H7 (cell line): ENCODE measurements around the gene TGFB3. TPM values are rescaled to one million over a fixed set of nuclear protein-coding genes. Genes with fewer than 3 reads are reported as not detected.
"Not testable (repeated sequence)": the region's sequence is repeated elsewhere in the genome, so short reads cannot be mapped to it uniquely, and the experiment has no call there.

Experiments used
- DNase-seq: peaks from one replicate; pipeline ENCODE4 v3.0.0; 2012
- H3K27me3 ChIP-seq: 2 replicates; pipeline ENCODE4 v1.6.0; 2011; ENCODE audit warnings: mild to moderate bottlenecking, low read length; ENCODE audit not compliant: control insufficient read depth, insufficient read depth
- H3K36me3 ChIP-seq: replicated peaks from 2 replicates; pipeline ENCODE4 v1.5.1; 2011; ENCODE audit warnings: low read length; ENCODE audit not compliant: control insufficient read depth, insufficient read depth
- H3K4me3 ChIP-seq: 2 replicates; pipeline ENCODE4 v1.5.1; 2011; ENCODE audit warnings: low read depth, mild to moderate bottlenecking, control low read depth, low read length, moderate library complexity; ENCODE audit not compliant: insufficient read depth
- total RNA-seq: library from RNA; depleted of rRNA; stranded (reverse); fragments of >200 nt; shearing (Covaris generic); gene quantifications from 2 replicates; pipeline ENCODE4 v1.2.3, GENCODE V29; 2014

TGFB3 gene
- total RNA-seq, 1 experiment from 2014 or later = 0.97 TPM

DNA sequence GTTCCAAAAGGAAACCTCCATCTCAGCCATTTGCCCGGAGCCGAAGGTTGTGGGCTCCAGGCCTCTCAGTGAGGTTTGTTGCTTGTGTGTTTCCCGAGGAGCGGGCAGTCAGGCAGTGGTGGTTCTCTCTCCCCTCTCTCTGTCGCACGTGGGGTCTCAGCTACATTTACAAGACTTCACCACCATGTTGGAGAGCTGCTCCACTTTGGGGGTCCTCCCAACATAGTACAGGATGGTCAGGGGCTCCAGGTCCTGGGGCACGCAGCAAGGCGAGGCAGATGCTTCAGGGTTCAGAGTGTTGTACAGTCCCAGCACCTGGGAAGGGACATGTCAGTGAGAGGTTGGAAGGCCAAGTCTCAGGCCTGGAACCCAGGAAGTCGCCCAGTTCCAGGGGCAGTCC, 22.8 kb downstream of the TGFB3 start:
- DNase-seq = no peak
- Histone ChIP-seq H3K4me3 (no peak overlapping the region), H3K36me3 (no peaks in the 10 kb centered on the region), H3K27me3 (no peaks in the 10 kb centered on the region)

DNA sequence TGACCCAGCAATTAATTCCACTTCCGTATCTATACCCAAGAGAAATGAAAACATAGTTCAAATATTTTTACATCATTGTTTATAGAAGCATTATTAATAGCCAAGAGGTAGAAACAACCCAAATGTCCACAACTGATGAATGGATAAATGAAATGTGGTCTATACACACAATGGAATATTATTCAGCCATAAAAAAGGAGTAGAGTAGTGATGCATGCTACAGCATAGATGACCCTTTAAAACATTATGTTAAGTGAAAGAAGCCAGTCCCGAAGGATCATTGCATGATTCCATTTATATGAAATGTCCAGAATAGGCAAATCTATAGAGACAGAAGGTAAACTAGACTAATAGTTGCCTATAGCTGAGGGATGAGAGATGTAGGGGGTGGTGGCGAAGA, 29.3 kb downstream of the TGFB3 start:
- Histone ChIP-seq H3K4me3 (no peak overlapping the region), H3K36me3 (no peaks in the 10 kb centered on the region), H3K27me3 (no peaks in the 10 kb centered on the region)
- no peak for DNase-seq

DNA sequence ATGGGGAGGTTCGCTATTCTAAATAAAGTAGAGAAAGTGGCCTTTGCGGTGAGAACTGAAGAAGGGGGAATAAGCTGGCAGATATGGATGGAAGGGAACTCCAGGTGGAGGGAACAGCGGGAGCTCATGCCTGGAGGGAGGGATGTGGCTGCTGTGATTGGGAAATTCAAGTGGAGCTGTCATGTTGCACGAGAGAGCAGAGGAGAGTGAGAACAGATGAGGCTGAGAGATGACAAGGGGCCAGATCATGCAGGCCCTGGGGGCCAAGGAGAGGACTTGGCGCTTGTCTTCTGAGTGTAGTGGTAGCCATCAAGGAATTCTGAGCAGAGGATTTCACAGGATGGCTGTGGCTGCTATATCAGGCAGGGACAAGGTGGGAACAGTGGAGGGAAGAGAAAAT, 35.0 kb downstream of the TGFB3 start:
- H3K4me3 ChIP-seq = no peak overlapping the region
- DNase-seq = no peak
- H3K27me3 ChIP-seq = no peaks in the 10 kb centered on the region
- H3K36me3 ChIP-seq = no peaks in the 10 kb centered on the region

DNA sequence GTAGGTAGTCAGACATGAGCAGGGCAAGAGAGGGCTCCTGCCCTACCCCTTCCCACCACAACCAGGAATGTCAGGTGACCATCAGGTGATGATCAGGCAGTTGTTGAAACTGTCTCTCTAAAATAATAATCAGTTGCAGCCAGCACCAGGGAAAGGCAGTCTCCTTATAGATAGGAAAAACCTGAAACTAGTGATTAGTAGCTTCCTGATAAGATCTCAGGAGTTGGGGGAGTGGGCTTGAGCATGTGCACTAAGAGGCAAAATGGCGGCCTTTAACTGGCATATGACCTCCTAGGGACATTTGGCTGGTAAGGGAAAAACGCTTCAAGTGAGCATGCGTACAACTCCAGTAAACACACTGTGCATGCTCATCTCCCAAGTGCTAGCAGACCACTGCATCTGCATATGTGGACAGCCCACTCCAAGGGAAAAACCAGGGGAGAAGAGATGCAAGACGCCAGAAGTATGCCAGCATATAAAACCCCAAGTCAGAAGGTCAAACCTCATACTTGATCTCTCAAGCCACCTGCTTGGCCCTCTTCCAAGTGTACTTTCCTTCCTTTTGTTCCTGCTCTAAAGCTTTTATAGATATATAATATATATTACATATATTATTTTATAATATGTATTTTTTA, 37.1 kb downstream of the TGFB3 start:
- DNase-seq = no peak
- Histone ChIP-seq H3K27me3 (no peaks in the 10 kb centered on the region), H3K36me3 (no peaks in the 10 kb centered on the region), H3K4me3 (no peak overlapping the region)

DNA sequence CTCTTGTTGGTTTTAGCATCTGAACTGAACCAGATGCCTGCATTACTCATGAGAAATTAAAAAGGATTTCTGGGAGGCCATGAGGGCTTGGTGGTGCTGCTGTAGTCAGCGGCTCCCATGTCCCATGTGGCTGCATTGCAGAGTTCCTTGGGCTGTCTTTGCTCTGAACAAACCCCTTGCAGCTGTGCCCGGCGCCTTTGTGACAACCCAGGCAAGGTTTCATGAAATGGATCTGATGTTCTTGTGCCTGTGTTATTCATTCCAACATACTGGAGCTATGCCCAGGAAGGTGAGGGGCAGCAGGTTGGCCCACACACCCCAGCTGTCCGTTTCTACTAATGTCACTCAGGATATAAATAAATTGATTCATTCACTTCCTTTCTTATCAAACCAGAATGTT, 40.8 kb downstream of the TGFB3 start:
- Histone ChIP-seq H3K4me3 (no peak overlapping the region), H3K27me3 (no peaks in the 10 kb centered on the region), H3K36me3 (no peaks in the 10 kb centered on the region)
- DNase-seq = no peak

DNA sequence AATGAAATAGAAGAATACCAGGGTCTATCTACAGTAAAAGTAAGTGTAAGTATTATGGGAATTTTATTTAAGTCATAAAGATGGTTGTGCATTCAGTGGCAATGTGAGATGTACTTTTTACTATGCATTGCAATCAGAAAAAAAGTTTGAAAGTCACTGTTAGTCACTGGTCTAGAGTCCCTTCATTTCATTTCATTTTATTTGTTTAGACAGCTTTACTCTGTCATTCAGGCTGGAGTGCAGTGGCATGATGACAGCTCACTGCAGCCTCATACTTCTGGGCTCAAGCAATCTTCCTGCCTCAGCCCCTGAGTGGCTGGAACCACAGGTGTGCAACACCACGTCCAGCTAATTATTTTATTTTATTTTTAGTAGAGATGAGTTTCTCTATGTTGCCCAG, 42.6 kb downstream of the TGFB3 start:
- DNase-seq = no peak
- H3K27me3 ChIP-seq = no peaks in the 10 kb centered on the region
- no peaks in the 10 kb centered on the region for H3K36me3 ChIP-seq
- no peak overlapping the region for H3K4me3 ChIP-seq

DNA sequence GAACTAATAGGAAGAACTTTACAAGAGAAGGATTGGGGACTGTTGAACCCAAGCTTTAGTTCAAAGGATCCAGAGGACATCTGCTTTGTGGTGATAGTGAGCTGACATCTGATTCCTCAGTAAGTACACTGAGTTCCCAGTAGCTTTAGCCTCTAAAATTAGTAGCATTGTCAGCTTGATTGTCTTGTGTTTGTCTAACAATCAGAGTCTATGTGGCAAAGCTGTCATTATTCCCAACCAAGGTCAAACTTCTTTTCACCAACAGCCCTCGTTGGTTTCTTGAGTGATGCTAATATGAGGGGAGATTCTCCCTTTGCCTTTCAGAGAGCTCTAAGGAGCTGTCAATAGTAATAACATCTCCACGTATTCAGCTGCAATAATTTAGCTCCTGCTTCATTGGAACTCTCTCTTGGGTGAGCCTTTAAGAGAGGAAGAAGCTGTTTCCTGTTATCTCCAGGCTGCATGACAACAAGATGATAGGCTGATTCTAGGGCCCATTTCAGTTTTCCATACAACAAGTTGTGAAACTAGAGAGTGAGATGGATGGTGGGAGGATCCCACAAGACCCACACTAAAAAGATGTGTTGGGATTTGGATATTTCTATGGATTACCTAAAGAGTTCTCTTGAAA, 46.7 kb downstream of the TGFB3 start:
- Histone ChIP-seq H3K4me3 (no peak overlapping the region), H3K27me3 (no peaks in the 10 kb centered on the region), H3K36me3 (no peaks in the 10 kb centered on the region)
- DNase-seq = no peak

DNA sequence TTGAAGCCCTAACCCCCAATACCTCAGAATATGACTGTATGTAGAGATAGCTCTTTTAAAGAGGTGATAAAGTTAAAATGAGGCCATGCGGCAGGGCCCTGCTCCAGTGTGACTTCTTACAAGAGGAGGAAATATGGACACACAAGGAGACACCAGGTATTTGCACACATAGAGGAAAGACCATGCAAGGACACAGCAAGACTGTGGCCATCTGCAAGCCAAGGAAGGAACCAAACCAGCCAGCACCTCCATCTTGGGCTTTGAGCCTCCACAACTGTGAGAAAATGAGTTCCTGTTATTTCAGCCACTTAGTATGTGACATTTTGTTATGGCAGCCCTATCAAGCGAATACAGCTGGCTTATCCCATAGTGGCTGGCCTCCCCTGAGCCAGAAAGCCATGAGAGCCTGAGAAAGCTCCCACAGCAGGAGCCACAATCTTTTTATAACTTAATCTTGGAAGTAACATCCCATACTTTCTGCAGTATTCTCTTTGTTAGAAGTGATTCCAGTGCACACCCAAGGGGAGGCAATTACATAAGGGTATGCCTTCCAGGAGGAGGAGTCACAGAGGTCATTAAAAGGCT, 48.0 kb downstream of the TGFB3 start:
- no peak for DNase-seq
- Histone ChIP-seq H3K27me3 (no peaks in the 10 kb centered on the region), H3K4me3 (no peak overlapping the region), H3K36me3 (no peaks in the 10 kb centered on the region)

DNA sequence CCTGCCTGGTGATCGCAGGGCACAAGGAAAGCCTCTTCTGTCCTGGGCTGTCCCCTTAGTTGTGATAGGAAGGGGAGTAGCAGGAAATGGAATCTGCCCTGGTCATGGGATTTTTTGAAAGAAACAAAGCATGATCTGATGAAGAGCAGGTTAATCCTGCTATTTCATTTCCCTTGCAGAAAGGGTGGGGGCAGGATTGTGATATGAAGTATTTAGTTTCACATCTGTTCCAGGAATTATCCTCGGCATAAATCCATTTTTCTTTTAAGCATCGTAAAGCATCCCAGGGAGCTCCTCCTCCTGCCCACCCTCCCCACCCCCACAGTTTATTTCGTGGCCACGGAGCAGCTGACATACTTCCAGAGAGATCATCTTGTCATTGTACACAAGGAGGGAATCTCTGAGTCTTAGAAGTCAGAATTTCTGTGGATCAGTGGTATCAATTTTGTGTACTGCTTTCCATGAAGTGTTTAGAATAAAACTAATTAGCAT, 53.1 kb downstream of the TGFB3 start:
- no peaks in the 10 kb centered on the region for H3K27me3 ChIP-seq
- no peaks in the 10 kb centered on the region for H3K36me3 ChIP-seq
- no peak overlapping the region for H3K4me3 ChIP-seq
- DNase-seq = no peak

DNA sequence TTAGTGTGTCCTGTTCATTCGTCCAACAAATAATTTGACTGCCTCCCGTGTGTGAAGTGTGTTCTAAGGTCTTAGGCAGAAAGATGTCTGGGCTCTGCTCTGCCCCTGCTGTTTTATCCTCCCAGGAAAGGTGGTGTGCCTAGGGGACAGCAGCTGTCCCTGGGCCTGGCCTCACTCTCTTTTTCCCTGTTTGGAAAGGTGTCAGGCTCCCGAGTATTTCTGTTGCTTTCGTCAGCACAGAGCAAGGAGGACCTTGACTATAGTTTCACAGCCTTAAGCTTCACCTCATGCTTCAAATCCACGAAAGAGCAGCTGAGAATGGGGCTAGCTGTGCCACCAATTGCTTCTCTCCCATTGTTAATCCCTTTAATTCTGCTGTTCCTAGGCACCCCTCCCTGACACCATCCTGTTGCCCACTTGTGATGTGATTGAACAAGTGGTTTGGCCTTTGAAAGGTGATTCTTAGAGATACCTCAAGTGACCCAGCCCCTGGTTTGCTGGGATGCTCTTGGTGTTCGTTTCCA, 54.2 kb downstream of the TGFB3 start:
- H3K4me3 ChIP-seq = no peak overlapping the region
- peak; percentile 12 for DNase-seq
- H3K36me3 ChIP-seq = no peaks in the 10 kb centered on the region
- H3K27me3 ChIP-seq = no peaks in the 10 kb centered on the region

DNA sequence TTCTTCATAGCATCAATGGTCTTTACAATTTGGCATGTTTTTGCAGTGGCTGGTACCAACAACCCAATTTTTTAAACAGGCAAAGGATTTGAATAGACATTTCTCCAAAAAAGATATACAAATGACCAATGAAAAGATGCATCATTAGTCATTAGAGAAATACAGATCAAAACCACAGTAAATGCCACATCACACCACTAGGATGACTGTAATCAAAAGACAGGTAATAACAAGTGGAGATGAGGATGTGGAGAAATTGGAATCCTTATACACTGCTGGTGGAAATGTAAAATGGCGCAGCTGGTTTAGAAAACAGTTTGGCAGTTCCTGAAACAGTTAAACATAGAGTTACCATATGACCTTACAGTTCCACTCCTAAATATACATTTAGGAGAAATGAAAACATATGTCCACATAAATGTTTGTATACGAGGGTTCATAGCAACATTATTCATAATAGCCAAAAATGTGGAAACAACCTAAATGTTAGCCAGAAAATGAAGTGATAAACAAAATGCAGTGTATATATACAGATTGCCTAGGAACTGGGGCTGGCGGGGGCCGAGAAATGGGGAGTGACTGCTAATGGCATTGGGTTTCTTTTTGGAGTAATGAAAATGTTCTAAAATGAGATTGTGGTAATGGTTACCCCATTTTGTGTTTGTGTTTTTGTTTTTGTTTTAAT, 55.2 kb downstream of the TGFB3 start:
- Histone ChIP-seq H3K4me3 (no peak overlapping the region), H3K27me3 (no peaks in the 10 kb centered on the region), H3K36me3 (no peaks in the 10 kb centered on the region)
- no peak for DNase-seq

DNA sequence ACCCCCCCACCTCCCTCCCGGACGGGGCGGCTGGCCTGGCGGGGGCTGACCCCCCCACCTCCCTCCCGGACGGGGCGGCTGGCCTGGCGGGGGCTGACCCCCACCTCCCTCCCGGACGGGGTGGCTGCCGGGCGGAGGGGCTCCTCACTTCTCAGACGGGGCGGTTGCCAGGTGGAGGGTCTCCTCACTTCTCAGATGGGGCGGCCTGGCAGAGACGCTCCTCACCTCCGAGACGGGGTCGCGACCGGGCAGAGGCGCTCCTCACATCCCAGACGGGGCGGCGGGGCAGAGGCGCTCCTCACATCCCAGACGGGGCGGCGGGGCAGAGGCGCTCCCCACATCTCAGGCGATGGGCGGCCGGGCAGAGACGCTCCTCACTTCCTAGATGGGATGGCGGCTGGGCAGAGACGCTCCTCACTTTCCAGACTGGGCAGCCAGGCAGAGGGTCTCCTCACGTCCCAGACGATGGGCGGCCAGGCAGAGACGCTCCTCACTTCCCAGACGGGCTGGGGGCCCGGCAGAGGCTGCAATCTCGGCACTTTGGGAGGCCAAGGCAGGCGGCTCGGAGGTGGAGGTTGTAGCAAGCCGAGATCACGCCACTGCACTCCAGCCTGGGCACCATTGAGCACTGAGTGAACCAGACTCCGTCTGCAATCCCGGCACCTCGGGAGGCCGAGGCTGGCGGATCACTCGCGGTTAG, 56.5 kb downstream of the TGFB3 start:
- H3K4me3 ChIP-seq, H3K27me3 ChIP-seq, DNase-seq, H3K36me3 ChIP-seq: not testable (repeated sequence)

DNA sequence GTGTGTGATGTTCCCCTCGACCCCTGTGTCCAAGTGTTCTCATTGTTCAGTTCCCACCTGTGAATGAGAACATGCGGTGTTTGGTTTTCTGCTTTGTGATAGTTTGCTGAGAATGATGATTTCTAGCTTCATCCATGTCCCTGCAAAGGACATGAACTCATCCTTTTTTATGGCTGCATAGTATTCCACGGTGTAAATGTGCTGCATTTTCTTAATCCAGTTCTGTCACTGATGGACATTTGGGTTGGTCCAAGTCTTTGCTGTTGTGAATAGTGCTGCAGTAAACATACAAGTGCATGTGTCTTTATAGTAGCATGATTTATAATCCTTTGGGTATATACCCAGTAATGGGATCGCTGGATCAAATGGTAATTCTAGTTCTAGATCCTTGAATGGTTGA, 61.4 kb downstream of the TGFB3 start:
- H3K36me3 ChIP-seq, H3K4me3 ChIP-seq, H3K27me3 ChIP-seq, DNase-seq: not testable (repeated sequence)

DNA sequence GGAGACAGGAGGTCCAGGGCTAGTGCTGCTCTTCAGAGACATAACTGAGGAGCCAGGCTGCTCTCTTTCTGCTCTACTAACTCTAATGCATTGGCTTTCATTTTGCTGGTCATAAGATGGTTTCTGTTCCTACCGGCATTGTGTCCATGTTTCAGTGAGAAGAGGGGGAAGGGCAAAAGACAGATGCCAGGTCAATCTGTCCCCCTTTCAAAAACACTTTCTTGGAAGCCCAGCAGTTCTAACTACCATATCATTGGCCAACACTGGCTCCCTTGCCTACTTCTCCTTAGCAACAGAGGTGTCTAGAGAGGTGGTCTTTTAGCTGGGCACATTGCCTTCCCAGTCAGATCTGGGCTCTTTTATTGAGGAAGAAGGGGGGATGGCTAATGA, 63.9 kb downstream of the TGFB3 start:
- no peaks in the 10 kb centered on the region for H3K36me3 ChIP-seq
- no peak for DNase-seq
- no peak overlapping the region for H3K4me3 ChIP-seq
- no peaks in the 10 kb centered on the region for H3K27me3 ChIP-seq
